GM12878 (cell line): ENCODE measurements around the gene NEAT1. TPM values are rescaled to one million over a fixed set of nuclear protein-coding genes. Genes with fewer than 3 reads are reported as not detected.

ENCODE experiments used
- EED ChIP-seq: sonication (generic); IDR thresholded peaks from 2 replicates; pipeline ENCODE4 v1.6.1; 2016; ENCODE audit warnings: antibody characterized with exemption, low read depth
- FOS ChIP-seq: IDR thresholded peaks from 3 replicates; pipeline ENCODE4 v1.6.1; 2011; ENCODE audit warnings: borderline replicate concordance; ENCODE audit not compliant: insufficient read length; ENCODE audit errors: extremely low read depth
- GATAD2B ChIP-seq: fragments of 450-650 bp; conservative IDR thresholded peaks from 2 replicates; pipeline ENCODE4 v1.6.1; 2017; ENCODE audit warnings: low read depth, mild to moderate bottlenecking, moderate library complexity
- LARP7 ChIP-seq: fragments of 450-650 bp; IDR thresholded peaks from 2 replicates; pipeline ENCODE4 v1.6.1; 2017; ENCODE audit warnings: mild to moderate bottlenecking
- MEF2B ChIP-seq: fragments of 450-650 bp; IDR thresholded peaks from 2 replicates; pipeline ENCODE4 v1.6.1; 2018; ENCODE audit warnings: mild to moderate bottlenecking, moderate library complexity; ENCODE audit not compliant: partially characterized antibody, poor library complexity, severe bottlenecking
- MXI1 ChIP-seq: fragments of 150-350 bp; IDR thresholded peaks from 2 replicates; pipeline ENCODE4 v1.6.1; 2011; ENCODE audit warnings: low read depth, mild to moderate bottlenecking, inconsistent platforms, low read length, improper control_type of control experiment
- NFYA ChIP-seq: IDR thresholded peaks from 2 replicates; pipeline ENCODE4 v1.6.1; 2011; ENCODE audit warnings: low read depth, mild to moderate bottlenecking, low read length, improper control_type of control experiment, borderline replicate concordance
- PBX3 ChIP-seq: IDR thresholded peaks from 2 replicates; pipeline ENCODE4 v1.6.1; 2011; ENCODE audit warnings: mild to moderate bottlenecking, low read depth, low read length, moderate library complexity; ENCODE audit not compliant: insufficient replicate concordance
- PML ChIP-seq: IDR thresholded peaks from 2 replicates; pipeline ENCODE4 v1.6.1; 2012; ENCODE audit warnings: low read length, inconsistent platforms
- PRDM15 ChIP-seq: fragments of 450-650 bp; formaldehyde crosslinking; IDR thresholded peaks from 2 replicates; pipeline ENCODE4 v1.4.0; 2020; ENCODE audit warnings: mild to moderate bottlenecking, moderate library complexity
- SMAD1 ChIP-seq: fragments of 450-650 bp; IDR thresholded peaks from 2 replicates; pipeline ENCODE4 v1.6.1; 2018; ENCODE audit warnings: mild to moderate bottlenecking, low read depth; ENCODE audit not compliant: partially characterized antibody
- SPI1 ChIP-seq: IDR thresholded peaks from 2 replicates; pipeline ENCODE4 v1.6.1; 2011; ENCODE audit warnings: low read depth, mild to moderate bottlenecking, low read length, moderate library complexity, borderline replicate concordance; ENCODE audit not compliant: insufficient read depth
- ZBTB4 ChIP-seq: fragments of 450-650 bp; formaldehyde crosslinking; IDR thresholded peaks from 2 replicates; pipeline ENCODE4 v1.4.0; 2022; ENCODE audit warnings: mild to moderate bottlenecking, moderate library complexity
- ZBTB40 ChIP-seq: fragments of 450-650 bp; IDR thresholded peaks from 2 replicates; pipeline ENCODE4 v1.6.1; 2016; ENCODE audit warnings: mild to moderate bottlenecking, moderate library complexity, borderline replicate concordance
- polyA plus RNA-seq, 11 experiments: library from polyadenylated mRNA; depleted of rRNA in 4 of 11; unstranded in 6 of 11; stranded (reverse) in 5 of 11; fragments of >200 nt; fragmentation: Nextera tagmentation in 4 of 11; fragmentation: Illumina TruSeq in 1 of 11; extraction: Ambion mirVana in 4 of 11; extraction: Trizol in 1 of 11; gene quantifications; 1 replicate in 1 of 11; 2 replicates in 10 of 11; pipeline versions ENCODE4 v1.2.1 to v1.2.3, GENCODE V29; 2011 to 2016; ENCODE audit warnings: inconsistent platforms in 2 of 11, missing spikeins in 2 of 11, low read depth in 1 of 11
- total RNA-seq, 4 experiments: library from RNA; depleted of rRNA in 3 of 4; stranded (reverse); fragments of >200 nt in 3 of 4; fragmentation: Illumina TruSeq in 1 of 4; extraction: Trizol in 1 of 4; gene quantifications; 2 replicates each; pipeline versions ENCODE4 v1.2.1 to v1.2.3, GENCODE V29; 2013 to 2021

The NEAT1 gene
- total and polyA plus RNA-seq, 10 of the 15 experiments (the other 5 are each of a cell fraction or from before 2014, with no cell fraction given): 13.6 to 328 (median 69.4) TPM

DNA sequence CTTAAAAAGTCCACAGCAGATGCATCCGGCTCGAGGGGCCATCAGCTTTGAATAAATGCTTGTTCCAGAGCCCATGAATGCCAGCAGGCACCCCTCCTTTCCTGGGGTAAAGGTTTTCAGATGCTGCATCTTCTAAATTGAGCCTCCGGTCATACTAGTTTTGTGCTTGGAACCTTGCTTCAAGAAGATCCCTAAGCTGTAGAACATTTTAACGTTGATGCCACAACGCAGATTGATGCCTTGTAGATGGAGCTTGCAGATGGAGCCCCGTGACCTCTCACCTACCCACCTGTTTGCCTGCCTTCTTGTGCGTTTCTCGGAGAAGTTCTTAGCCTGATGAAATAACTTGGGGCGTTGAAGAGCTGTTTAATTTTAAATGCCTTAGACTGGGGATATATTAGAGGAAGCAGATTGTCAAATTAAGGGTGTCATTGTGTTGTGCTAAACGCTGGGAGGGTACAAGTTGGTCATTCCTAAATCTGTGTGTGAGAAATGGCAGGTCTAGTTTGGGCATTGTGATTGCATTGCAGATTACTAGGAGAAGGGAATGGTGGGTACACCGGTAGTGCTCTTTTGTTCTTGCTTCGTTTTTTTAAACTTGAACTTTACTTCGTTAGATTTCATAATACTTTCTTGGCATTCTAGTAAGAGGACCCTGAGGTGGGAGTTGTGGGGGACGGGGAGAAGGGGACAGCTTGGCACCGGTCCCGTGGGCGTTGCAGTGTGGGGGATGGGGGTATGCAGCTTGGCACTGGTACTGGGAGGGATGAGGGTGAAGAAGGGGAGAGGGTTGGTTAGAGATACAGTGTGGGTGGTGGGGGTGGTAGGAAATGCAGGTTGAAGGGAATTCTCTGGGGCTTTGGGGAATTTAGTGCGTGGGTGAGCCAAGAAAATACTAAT is 1.9 kb downstream of the NEAT1 start (continued):
- TF ChIP-seq ZBTB4 (CRISPR knock-in tag) (no peak), MEF2B (peak; percentile 54), MXI1 (no peak), FOS (no peak), NFYA (no peak), GATAD2B (no peak), ZBTB40 (no peak), LARP7 (0 out of 2 replicates have a peak, but pooled peaks have one; percentile 20), PBX3 (peak; percentile 35), PRDM15 (CRISPR knock-in tag) (no peak), SPI1 (no peak), PML (no peak), SMAD1 (peak; percentile 87), EED (no peak)
